Pancreas (tissue), 10 donors: ENCODE data around the gene GSE1. TPM values are rescaled to one million over a fixed set of nuclear protein-coding genes. Genes with fewer than 3 reads are reported as not detected.
A peak's percentile ranks its signal among the peaks of the same experiment; 100 is the strongest.

ENCODE experiments used
- ATAC-seq, 4 donors: fragments of 200-7000 bp; cut with Tn5 transposase; one replicate each; pipeline versions ENCODE4 v1.8.0 to v1.9.1; 2020; ENCODE audit warnings: mild to moderate bottlenecking in 4 of 4, moderate library complexity in 4 of 4
- DNase-seq, 6 donors: peaks; one replicate each; pipeline ENCODE4 v3.0.0-alpha.2; 2020
- FAIRE-seq: peaks from 2 replicates; lab custom pipeline; 2012; peaks lifted over from hg19 to GRCh38; lab: Jason Lieb, UNC
- H3K27ac ChIP-seq, 4 donors: fragments of 200-600 bp; sonication (generic); 1 replicate in 3 of 4; 2 replicates in 1 of 4; pipeline versions ENCODE4 v1.5.0 to v1.8.0; 2020
- H3K27me3 ChIP-seq, 4 donors: fragments of 200-600 bp; one replicate each; pipeline ENCODE4 v1.8.0; 2021
- H3K36me3 ChIP-seq, 3 donors: fragments of 200-600 bp; sonication (generic) in 1 of 3; one replicate each; pipeline versions ENCODE4 v1.5.0 to v1.8.0; 2020 to 2021
- H3K4me1 ChIP-seq, 3 donors: fragments of 200-600 bp; one replicate each; pipeline ENCODE4 v1.8.0; 2021
- H3K4me3 ChIP-seq, 4 donors: fragments of 200-600 bp; sonication (generic) in 2 of 4; one replicate each; pipeline versions ENCODE4 v1.5.0 to v1.8.0; 2020 to 2021
- H3K9me3 ChIP-seq, 4 donors: fragments of 200-600 bp; one replicate each; pipeline ENCODE4 v1.8.0; 2021
- WGBS, 2 donors: extraction: QIAGEN DNeasy Blood & Tissue Kit; methylation state at CpG; one replicate each; pipeline ENCODE4 v1.1.7; 2013; 5-methylcytosine and 5-hydroxymethylcytosine counted together
- intact Hi-C, 3 donors: fragments of 100-400 bp; cut with DNase I; formaldehyde crosslinking; loops; one replicate each; pipeline versions ENCODE4 v1.11.1 to v1.14.2; 2022
- polyA plus RNA-seq, 2 donors: library from polyadenylated mRNA; stranded (reverse); fragments of 200-250 nt; gene quantifications; one replicate each; pipeline ENCODE4 v1.2.3, GENCODE V29; 2013
- total RNA-seq, 6 donors: library from RNA; stranded (reverse); fragmentation: NEBNext Ultra II Directional in 4 of 6; extraction: Animal tissue kit (Norgen Biotek cat#: 25700) in 4 of 6; gene quantifications; one replicate each; pipeline versions ENCODE4 v1.2.1 to v1.2.4, GENCODE V29; 2021 to 2023
- TF ChIP-seq, protein P1 (sequence below), 4 donors: fragments of 200-600 bp; sonication (generic) in 3 of 4; IDR thresholded peaks; one replicate each; pipeline versions ENCODE4 v1.5.0 to v1.8.0; 2021; ENCODE audit warnings: antibody characterized with exemption in 4 of 4
- donor health status: healthy with polysubstance abuse.
- donor health status: DM: no; HTN: no; CAD: no; lungs with moderate emphysema.
- donor health status: DM: no; HTN: no; CAD: no.
- donor health status: control.
- donor health status: control.
- donor health status: Bipolar disorder and iron deficiency.
- donor health status: DM: yes; HTN: yes; CAD: no.
- donor health status: DM: no; HTN: no; CAD: no.
- donor health status: DM: no; HTN: no; CAD: no.
- donor health status: DM: yes; HTN: yes; CAD: no.

GSE1 gene
- 10 to 100 TPM; 32.0 to 50.3 (median 41.9) TPM for total RNA-seq
- polyA plus RNA-seq = 10 to 100 TPM; 32.9 to 61.5 TPM

DNA sequence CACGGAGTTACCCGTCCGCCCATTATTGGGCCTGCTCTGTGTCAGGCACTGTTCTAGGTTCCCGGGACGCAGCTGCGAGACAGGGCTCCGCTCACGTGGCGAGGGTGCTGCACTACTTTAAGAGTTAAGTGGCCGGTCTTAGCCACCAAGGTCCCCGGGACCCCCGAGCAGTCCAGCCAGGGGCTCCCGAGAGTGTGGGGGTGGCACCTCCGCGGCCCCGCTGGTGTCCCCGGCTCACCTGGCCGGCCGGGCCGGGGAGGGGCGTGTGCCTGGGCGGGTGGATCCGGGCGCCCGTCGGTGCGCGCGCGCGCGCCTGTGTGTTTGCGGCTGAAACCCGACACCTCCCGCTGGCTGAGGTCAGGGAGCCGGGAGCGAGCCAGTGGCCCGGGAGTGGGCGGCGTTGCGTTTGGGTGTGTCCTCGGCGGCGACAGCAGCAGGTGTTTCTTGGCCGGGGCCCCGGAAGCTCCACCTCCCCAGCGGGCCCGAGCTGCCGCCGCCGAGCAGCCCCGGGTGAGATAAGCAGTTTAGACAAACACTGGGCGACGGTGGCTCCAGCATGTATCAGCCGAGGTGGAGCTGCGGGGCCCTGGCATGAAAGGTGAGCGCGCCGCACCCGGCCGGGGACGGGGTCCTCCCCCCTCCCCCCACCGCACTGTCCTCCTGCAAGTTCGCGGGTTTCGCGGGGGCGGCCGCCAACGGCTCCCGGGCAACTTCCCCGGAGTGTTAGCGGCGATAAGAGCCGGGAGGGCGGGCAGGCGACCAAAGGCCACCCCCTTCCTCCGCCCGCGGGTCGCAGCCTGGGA, at the start of gene GSE1:
TSS of gene GSE1 (plus strand) at position 522 of the 803 bp plus-strand sequence. CDS start at position 592, 70 bp downstream.
- peaks cover 28 to 46% (median 37%) of the 10 kb centered on the region in 3 donors for H3K4me1 ChIP-seq
- DNase-seq (peak; percentile 98 to 100 (median 99)), ATAC-seq (peak; percentile 51 to 65 (median 58)), FAIRE-seq (no peak)
- TF ChIP-seq, protein P1, sequence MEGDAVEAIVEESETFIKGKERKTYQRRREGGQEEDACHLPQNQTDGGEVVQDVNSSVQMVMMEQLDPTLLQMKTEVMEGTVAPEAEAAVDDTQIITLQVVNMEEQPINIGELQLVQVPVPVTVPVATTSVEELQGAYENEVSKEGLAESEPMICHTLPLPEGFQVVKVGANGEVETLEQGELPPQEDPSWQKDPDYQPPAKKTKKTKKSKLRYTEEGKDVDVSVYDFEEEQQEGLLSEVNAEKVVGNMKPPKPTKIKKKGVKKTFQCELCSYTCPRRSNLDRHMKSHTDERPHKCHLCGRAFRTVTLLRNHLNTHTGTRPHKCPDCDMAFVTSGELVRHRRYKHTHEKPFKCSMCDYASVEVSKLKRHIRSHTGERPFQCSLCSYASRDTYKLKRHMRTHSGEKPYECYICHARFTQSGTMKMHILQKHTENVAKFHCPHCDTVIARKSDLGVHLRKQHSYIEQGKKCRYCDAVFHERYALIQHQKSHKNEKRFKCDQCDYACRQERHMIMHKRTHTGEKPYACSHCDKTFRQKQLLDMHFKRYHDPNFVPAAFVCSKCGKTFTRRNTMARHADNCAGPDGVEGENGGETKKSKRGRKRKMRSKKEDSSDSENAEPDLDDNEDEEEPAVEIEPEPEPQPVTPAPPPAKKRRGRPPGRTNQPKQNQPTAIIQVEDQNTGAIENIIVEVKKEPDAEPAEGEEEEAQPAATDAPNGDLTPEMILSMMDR (IDR thresholded peaks at IDR 0.05) = no peak
- 0% methylated on average over 66 to 81 of the region's 81 CpGs for WGBS, 2 donors
- H3K9me3 ChIP-seq = no peaks in the 10 kb centered on the region
- no peaks in the 10 kb centered on the region for H3K36me3 ChIP-seq
- H3K4me3 ChIP-seq = peak within 1 kb of the TSS; percentile 51 to 84 (median 71)
- peak within 1 kb of the TSS; percentile 98 to 100 (median 99) for H3K27ac ChIP-seq
- no peaks in the 10 kb centered on the region for H3K27me3 ChIP-seq
- intact Hi-C loops = no loop called here

DNA sequence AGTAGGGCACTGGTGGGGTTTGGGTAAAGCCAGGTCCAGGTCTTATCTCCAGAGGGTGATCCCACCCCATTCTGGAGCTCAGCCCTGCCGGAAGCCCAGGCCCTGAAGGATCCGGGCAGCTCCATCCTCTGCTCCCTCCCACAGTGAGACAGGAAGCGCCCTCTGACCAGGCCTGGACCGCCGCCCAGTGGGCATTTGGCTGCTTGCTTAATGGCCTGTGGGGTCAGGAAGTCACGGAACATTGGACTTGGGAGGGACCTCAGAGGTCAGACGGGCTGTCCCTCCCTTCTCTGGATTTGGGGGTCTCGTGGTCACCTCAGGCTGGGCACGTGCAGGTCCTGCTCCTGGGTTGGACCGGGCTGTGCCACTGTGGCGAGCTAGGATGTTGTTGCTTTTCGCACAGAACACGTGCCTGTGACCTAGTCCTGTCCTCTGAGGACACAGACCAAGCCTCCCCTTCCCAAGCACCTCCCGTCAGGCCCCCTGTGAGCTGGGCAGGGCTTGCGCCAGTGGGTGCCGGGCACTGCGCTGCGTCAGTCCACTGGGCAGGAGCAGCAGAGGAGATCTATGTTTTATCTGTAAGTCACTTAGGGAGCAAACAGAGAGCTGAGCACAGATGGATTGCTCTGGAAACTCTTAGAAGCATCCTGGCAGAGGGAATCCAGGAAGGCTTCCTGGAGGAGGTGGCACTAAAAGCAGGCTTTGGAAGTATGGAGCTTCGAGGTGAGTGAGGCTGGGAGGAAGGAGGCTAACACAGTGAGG, 49.4 kb upstream of the GSE1 start:
- H3K27ac ChIP-seq = peak overlapping the region in 1 of 4 donors; percentile 10
- TF ChIP-seq, protein P1 (IDR thresholded peaks at IDR 0.05) = no peak
- DNase-seq (peak in 3 of 6 donors; percentile 43 to 84 (median 63)), FAIRE-seq (no peak), ATAC-seq (peak in 3 of 4 donors; percentile 43 to 72 (median 61))
- H3K27me3 ChIP-seq = no peaks in the 10 kb centered on the region
- no peak overlapping the region for H3K4me3 ChIP-seq
- no peaks in the 10 kb centered on the region for H3K36me3 ChIP-seq
- WGBS, 2 donors = 73 to 76% methylated on average over 19 of the region's 19 CpGs
- no peaks in the 10 kb centered on the region for H3K9me3 ChIP-seq
- H3K4me1 ChIP-seq = peaks cover 6 to 35% (median 12%) of the 10 kb centered on the region in 3 donors
- intact Hi-C loops = loop anchor here in 1 of 3 donors (5.0 kb wide), 1 partner anchor 141 kb away; no protein-coding TSS in a partner anchor

DNA sequence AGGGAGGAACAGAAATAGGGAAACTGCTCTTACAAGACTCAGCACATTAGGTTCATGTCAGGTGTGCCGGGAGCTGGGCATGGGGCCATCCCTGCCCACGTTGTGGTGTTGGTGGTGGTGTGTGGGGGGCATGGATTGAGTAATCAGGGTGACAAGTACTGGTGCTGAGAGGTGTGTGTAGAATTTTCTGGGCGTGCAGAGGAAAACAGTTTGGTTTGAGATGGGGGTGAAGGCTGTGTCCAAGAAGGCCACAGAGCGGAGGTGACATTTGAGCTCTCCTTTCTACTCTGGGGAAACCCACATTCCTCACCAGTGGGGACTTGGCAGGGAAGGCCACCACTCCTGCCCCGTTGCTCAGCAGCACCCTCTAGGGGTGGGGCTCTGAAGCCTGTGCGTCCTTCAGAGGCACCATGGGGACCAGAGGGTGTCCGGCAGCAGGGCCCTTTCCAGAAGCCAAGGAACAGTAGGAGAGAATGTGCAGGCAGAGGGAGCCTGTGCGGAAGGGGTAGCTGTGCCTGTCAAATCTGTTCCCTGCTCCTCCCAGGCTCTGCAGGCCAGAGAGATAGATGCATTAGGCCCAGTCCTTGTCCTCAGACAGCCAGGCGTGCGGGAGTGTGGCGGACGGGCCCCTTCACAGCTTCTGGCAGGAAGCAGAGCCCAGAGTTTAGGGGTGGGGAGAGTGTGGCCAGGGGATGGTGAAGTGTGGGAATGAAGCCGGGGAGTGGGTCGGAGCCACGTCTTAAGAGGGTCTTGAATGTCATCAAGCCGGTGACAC, 48.7 kb upstream of the GSE1 start:
- H3K9me3 ChIP-seq = no peaks in the 10 kb centered on the region
- H3K4me1 ChIP-seq = peaks cover 0 to 27% (median 6%) of the 10 kb centered on the region in 3 donors
- no peaks in the 10 kb centered on the region for H3K27me3 ChIP-seq
- peak in 3 of 4 donors; percentile 13 to 46 (median 34) for ATAC-seq
- 77 to 79% methylated on average over 16 of the region's 16 CpGs for WGBS, 2 donors
- H3K36me3 ChIP-seq = no peaks in the 10 kb centered on the region
- H3K4me3 ChIP-seq = no peak overlapping the region
- no peak for FAIRE-seq
- H3K27ac ChIP-seq = no peak overlapping the region
- peak in 2 of 6 donors; percentile 39 to 74 for DNase-seq
- intact Hi-C loops = loop anchor here in 1 of 3 donors (5.0 kb wide), 2 partner anchors 38 to 142 kb away; no protein-coding TSS in a partner anchor
- TF ChIP-seq, protein P1 (IDR thresholded peaks at IDR 0.05) = peak; percentile 23 to 43 (median 27)

DNA sequence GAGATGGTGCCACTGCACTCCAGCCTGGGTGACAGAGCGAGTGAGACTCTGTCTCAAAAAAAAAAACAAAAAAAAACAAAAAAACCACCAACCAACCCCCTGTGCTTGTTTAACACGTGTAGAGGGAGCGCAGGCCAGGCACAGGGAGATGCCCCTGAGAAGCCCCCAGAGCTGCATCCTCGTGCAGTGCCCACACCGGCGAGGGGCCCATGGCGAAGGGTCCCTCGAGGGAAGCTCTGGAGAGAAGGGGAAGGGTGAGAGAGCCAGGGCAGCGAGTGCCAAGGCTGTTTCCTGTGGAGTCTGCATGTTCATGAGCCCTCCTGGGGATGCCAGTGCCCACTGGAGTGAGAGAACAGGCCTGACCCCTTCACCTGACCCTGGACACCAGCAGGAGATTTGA, 47.8 kb upstream of the GSE1 start:
- no peak for FAIRE-seq
- intact Hi-C loops = loop anchor here in 1 of 3 donors (5.0 kb wide), 1 partner anchor 37 kb away; no protein-coding TSS in a partner anchor
- DNase-seq = peak in 1 of 6 donors; percentile 47
- H3K4me3 ChIP-seq = no peak overlapping the region
- TF ChIP-seq, protein P1 (IDR thresholded peaks at IDR 0.05) = no peak
- ATAC-seq = no peak
- no peaks in the 10 kb centered on the region for H3K9me3 ChIP-seq
- H3K4me1 ChIP-seq = peaks cover 2 to 27% (median 9%) of the 10 kb centered on the region in 3 donors
- no peak overlapping the region for H3K27ac ChIP-seq
- no peaks in the 10 kb centered on the region for H3K27me3 ChIP-seq
- no peaks in the 10 kb centered on the region for H3K36me3 ChIP-seq
- WGBS, 2 donors = 86 to 90% methylated on average over 9 of the region's 9 CpGs
